Effector memory CD4-positive, alpha-beta T cell (primary cell): ENCODE measurements around the gene ZBTB42.

Source experiments
- DNase-seq, 3 donors: peaks; one replicate each; pipeline ENCODE4 v3.0.0-alpha.2; 2020
- H3K27ac ChIP-seq: 2 replicates; pipeline ENCODE4 v1.7.0; 2013; ENCODE audit warnings: mild to moderate bottlenecking, low read length, moderate library complexity; ENCODE audit not compliant: insufficient read depth, poor library complexity, severe bottlenecking
- H3K27me3 ChIP-seq: replicated peaks from 2 replicates; pipeline ENCODE4 v1.7.0; 2013; ENCODE audit warnings: mild to moderate bottlenecking, low read length; ENCODE audit not compliant: insufficient read depth, control insufficient read depth, poor library complexity, severe bottlenecking
- H3K36me3 ChIP-seq: 2 replicates; pipeline ENCODE4 v1.7.0; 2013; ENCODE audit warnings: mild to moderate bottlenecking, low read length, moderate library complexity; ENCODE audit not compliant: control insufficient read depth, insufficient read depth
- H3K4me1 ChIP-seq: 2 replicates; pipeline ENCODE4 v1.7.0; 2013; ENCODE audit warnings: low read length, mild to moderate bottlenecking; ENCODE audit not compliant: control insufficient read depth, insufficient read depth, poor library complexity, severe bottlenecking
- H3K4me3 ChIP-seq: 2 replicates; pipeline ENCODE4 v1.7.0; 2013; ENCODE audit warnings: low read length, low read depth, mild to moderate bottlenecking; ENCODE audit not compliant: insufficient read depth, poor library complexity, severe bottlenecking
- H3K9me3 ChIP-seq: 2 replicates; pipeline ENCODE4 v1.7.0; 2013; ENCODE audit warnings: mild to moderate bottlenecking, low read length, moderate library complexity; ENCODE audit not compliant: control insufficient read depth
- total RNA-seq, 3 donors: gene quantifications; one replicate each; lab custom pipeline; 2026; lab: John Stamatoyannopoulos, UW

ZBTB42 gene
- total RNA-seq = 5.5 to 9.0 (median 6.6) reads per million in 3 donors

DNA sequence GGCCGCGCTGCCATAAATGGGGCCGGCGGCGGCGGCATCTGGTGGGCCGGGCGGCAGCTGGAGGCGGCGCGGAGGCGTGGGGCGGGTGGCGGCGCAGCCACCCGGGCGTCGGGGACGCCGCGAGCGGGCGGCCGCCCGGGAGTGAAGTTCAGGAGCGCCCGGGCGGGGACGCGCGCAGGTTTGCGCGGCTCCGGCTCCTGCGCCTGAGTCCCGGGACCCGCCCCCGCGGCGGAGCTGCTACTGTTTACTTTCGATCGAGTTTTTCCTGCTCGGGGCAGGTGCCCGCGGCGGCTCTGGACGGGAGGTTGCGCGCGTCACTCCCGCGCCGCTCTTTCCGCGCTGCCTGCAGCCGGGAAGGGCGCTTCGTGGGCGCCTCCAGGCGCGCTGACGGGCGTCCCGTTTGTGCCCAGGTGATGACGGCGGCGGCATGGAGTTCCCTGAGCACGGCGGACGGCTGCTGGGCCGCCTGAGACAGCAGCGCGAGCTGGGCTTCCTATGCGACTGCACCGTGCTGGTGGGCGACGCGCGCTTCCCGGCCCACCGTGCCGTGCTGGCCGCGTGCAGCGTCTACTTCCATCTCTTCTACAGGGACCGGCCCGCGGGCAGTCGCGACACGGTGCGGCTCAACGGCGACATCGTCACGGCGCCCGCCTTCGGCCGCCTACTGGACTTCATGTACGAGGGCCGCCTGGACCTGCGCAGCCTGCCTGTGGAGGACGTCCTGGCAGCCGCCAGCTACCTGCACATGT, at the start of gene ZBTB42:
ZBTB42 (plus strand) TSS at position 331 of the 749 bp plus-strand sequence; CDS start at position 428, 97 bp downstream.
- peak within 1 kb of the TSS; percentile 63 for H3K27ac ChIP-seq
- no peaks in the 10 kb centered on the region for H3K36me3 ChIP-seq
- no peaks in the 10 kb centered on the region for H3K27me3 ChIP-seq
- H3K4me1 ChIP-seq = peaks cover 23% of the 10 kb centered on the region
- no peaks in the 10 kb centered on the region for H3K9me3 ChIP-seq
- H3K4me3 ChIP-seq = peak within 1 kb of the TSS; percentile 79
- DNase-seq = peak; percentile 59 to 69 (median 60)

DNA sequence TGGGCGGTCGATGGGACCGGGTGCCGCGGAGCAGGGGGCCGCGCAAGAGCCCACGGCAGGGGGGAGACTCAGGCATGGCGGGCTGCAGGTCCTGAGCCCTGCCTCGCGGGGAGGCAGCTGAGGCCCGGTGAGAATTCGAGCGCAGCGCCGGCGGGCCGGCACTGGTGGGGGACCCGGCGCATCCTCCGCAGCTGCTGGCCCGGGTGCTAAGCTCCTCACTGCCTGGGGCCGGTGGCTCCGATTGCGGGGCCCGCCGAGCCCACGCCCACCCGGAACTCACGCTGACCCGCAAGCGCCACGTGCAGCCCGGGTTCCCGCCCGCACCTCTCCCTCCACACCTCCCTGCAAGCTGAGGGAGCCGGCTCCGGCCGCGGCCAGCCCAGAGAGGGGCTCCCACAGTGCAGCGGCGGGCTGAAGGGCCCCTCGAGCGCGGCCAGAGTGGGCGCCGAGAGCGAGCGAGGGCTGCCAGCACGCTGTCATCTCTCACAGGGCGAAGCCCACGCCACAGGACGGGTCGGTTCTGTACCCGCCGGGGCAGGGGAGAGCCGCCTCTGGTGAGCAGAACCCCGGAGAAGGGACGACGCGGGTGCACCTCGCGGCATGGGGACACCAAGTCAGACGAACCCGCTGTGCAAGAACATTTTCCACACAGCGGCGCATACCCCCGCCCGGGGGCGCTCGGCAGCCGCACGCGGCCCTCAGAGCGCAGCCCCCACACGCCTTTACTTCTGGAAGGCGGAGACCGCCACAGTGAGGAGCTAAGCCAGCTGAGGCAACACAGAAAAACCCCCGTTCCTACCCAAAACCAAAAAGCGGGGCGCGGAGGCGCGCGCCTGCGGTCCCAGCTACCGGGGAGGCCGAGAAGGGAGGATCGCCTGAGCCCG, 49.1 kb upstream of the ZBTB42 start:
- H3K27ac ChIP-seq = peak overlapping the region; percentile 84
- peak overlapping the region; percentile 90 for H3K4me3 ChIP-seq
- H3K4me1 ChIP-seq = peaks cover 22% of the 10 kb centered on the region
- H3K36me3 ChIP-seq = peaks cover 12% of the 10 kb centered on the region
- peak in 1 of 3 donors; percentile 8 for DNase-seq
- H3K27me3 ChIP-seq = no peaks in the 10 kb centered on the region
- H3K9me3 ChIP-seq = no peaks in the 10 kb centered on the region

DNA sequence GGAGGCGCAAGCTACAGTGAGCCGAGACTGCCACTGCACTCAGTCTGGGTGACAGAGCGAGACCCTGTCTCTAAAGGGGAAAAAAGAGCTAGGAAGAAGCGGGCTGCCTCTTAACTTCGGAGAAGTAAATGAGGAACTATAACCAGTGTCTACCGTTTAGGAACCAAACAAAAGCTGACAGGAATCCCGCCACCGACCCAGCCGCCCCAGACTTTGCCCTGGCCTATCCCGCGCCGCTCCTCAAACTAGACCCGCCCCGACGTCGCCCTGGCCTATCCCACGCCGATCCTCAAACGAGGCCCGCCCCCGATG, 48.5 kb upstream of the ZBTB42 start:
- no peaks in the 10 kb centered on the region for H3K9me3 ChIP-seq
- H3K36me3 ChIP-seq = peaks cover 18% of the 10 kb centered on the region
- no peaks in the 10 kb centered on the region for H3K27me3 ChIP-seq
- DNase-seq = no peak
- H3K4me1 ChIP-seq = peaks cover 22% of the 10 kb centered on the region
- H3K4me3 ChIP-seq = peak overlapping the region; percentile 90
- H3K27ac ChIP-seq = peak overlapping the region; percentile 84

DNA sequence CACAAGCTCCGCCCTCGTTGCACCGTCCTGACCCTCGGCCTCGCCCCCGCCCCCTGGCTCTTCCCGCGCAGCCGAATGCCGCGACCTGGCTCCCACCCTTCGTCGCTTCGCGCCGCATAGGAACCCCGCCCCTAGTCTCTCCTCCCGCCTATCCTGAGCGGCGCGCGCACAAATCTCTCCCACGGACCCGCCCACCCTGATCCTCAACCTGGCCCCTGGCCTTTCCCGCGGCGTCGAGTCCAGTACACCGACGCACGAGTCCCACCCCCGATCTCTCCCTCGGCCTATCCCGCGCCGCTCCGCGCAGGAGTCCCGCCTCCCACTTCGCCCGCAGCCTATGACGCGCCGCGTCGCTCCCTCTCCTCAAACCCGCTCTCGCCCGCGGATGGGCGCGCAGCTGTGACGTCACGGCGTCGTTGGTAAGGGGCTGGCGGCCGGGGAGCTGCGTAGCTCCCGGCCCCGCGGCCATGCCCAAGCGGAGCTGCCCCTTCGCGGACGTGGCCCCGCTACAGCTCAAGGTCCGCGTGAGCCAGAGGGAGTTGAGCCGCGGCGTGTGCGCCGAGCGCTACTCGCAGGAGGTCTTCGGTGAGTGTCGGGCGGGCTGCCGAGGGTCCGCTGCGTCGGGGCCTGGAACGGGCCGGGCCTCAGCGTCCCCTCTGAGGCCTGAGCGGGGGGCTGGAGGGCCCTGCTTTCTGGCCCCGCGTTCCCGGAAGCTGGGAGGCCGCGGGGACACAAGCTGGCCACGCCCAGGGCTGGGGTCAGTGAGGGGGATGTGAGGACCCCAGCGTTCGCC, 48.0 kb upstream of the ZBTB42 start, which contains the start of gene SIVA1:
SIVA1 (plus strand) TSS at position 413 of the 793 bp plus-strand sequence; CDS start at position 468, 55 bp downstream.
- H3K27ac ChIP-seq = peak within 1 kb of the TSS; percentile 84
- H3K9me3 ChIP-seq = no peaks in the 10 kb centered on the region
- H3K4me1 ChIP-seq = peaks cover 22% of the 10 kb centered on the region
- H3K36me3 ChIP-seq = peaks cover 23% of the 10 kb centered on the region
- peak; percentile 98 to 99 (median 99) for DNase-seq
- peak within 1 kb of the TSS; percentile 90 for H3K4me3 ChIP-seq
- H3K27me3 ChIP-seq = no peaks in the 10 kb centered on the region

DNA sequence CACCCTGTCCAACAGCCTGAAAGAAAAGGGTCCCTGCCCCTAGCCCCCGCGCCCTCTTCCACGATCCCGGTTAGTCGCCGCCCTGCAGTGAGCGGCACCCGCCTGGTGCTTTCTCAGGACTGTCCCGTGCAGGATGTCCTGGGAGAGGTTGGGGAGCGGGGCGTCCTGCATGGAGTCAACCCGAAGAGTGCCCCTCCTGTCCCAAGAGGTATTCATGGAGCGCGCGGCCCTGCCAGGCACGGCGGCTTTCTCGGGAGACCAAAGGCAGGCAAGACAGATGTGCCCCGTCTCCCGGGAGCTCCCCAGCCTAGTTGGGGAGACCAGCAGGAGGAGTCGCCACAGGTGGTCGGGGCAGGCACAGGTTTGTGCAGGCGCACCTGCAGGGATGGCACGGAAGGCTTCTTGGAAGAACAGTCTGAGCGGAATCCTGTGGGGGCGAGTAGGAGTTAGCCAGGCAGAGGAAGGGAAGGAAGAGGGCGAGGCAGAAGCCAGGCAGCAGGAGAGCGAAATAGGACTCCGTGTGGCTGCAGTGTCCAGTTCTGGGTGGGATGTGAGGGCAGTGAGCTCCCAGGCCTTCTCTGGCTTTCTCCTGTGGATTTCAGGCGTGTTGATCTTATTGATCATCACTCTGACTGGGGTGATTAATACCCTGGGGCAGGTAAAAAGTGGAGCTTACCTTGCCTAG, 47.2 kb upstream of the ZBTB42 start:
- Histone ChIP-seq H3K27ac (peak overlapping the region; percentile 84), H3K9me3 (no peaks in the 10 kb centered on the region), H3K36me3 (peaks cover 29% of the 10 kb centered on the region), H3K27me3 (no peaks in the 10 kb centered on the region), H3K4me3 (peak overlapping the region; percentile 90), H3K4me1 (peaks cover 22% of the 10 kb centered on the region)
- peak in 1 of 3 donors; percentile 9 for DNase-seq

DNA sequence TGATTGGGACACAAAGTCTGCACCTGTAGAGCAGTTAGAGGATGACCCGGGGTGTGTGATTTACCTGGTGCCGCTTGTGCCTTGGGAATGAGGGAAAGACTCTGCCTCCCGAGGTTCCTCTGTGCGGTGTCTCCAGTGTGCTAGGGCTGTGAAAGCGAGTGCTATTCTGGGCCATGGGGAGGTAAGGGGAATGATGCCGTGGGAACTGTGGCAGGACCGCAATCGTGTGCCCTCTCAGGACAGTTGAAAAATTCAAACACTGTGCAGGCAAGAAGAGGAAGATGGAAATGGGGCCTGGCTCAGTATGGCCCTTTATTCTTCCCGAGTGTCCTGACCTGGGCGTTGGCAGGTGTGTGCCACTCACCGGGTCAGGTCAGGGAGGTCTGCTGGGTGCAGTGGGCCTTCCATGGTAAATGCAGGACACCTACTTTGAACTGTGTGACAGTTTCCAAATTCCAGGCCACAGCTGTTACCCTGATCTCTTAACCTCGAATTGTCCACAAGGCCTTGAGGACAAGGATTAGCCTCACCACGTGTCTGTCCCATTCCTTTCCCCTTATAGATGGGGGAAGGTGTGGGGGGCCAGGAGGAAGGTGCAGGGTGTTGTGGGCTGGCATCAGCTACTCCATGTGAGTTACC, 46.6 kb upstream of the ZBTB42 start:
- Histone ChIP-seq H3K27me3 (no peaks in the 10 kb centered on the region), H3K4me1 (peaks cover 22% of the 10 kb centered on the region), H3K36me3 (peaks cover 36% of the 10 kb centered on the region), H3K4me3 (peak overlapping the region; percentile 90), H3K9me3 (no peaks in the 10 kb centered on the region), H3K27ac (no peak overlapping the region)
- no peak for DNase-seq

DNA sequence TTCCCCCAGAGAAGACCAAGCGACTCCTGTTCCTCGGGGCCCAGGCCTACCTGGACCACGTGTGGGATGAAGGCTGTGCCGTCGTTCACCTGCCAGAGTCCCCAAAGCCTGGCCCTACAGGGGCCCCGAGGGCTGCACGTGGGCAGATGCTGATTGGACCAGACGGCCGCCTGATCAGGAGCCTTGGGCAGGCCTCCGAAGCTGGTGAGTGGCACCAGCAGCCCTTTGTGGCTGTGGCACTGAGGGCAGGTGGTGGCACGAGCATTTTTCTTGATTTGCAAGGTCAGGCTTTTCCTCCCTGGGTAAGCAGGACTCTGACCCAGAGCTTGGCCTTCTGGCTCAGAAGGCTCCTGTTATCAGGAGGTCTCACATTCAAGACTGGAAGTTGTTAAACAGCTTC, 45.3 kb upstream of the ZBTB42 start:
- no peaks in the 10 kb centered on the region for H3K27me3 ChIP-seq
- no peaks in the 10 kb centered on the region for H3K9me3 ChIP-seq
- no peak overlapping the region for H3K4me3 ChIP-seq
- no peak for DNase-seq
- peaks cover 42% of the 10 kb centered on the region for H3K36me3 ChIP-seq
- H3K27ac ChIP-seq = no peak overlapping the region
- peaks cover 22% of the 10 kb centered on the region for H3K4me1 ChIP-seq

DNA sequence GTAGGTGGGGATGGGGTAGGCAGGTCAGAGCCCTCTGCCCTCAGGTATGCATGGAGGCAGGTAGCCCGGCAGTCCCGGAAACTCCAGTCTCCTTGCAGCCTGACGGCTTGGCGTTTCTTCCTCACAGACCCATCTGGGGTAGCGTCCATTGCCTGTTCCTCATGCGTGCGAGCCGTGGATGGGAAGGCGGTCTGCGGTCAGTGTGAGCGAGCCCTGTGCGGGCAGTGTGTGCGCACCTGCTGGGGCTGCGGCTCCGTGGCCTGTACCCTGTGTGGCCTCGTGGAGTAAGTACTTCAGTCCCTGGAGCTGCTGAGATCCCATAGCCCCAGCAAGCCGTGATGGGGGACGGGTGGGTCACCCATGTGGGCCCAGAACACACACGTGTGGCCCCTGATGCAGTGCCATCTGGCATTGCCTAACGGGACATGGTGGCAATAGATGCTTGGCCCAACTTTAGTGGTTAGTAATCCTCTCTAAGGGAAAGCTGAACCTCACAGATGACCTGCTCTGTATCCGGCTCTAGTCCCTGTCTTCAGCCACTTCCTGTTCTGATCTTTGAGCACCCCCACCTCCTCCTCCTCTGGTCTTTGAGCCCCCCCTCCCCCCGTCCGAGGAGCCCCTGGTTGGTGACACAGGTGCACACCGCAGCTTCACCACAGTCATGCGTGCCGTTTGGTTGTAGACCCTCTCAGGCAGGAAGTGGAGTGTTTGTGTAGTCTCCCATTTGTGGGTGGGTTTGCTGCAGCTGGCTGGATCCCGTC, 44.2 kb upstream of the ZBTB42 start:
- H3K27ac ChIP-seq = no peak overlapping the region
- H3K4me3 ChIP-seq = no peak overlapping the region
- no peaks in the 10 kb centered on the region for H3K9me3 ChIP-seq
- peaks cover 45% of the 10 kb centered on the region for H3K36me3 ChIP-seq
- no peaks in the 10 kb centered on the region for H3K27me3 ChIP-seq
- peaks cover 22% of the 10 kb centered on the region for H3K4me1 ChIP-seq
- DNase-seq = no peak
